ENCODE results near the gene CHID1.

The CHID1 gene

GRCh38 chr11:926341-926916 is 15.8 kb upstream of the CHID1 start:
- DNase-seq (ENCODE audit: extremely low read depth, low read depth) = no peak
- TF ChIP-seq, protein P1, sequence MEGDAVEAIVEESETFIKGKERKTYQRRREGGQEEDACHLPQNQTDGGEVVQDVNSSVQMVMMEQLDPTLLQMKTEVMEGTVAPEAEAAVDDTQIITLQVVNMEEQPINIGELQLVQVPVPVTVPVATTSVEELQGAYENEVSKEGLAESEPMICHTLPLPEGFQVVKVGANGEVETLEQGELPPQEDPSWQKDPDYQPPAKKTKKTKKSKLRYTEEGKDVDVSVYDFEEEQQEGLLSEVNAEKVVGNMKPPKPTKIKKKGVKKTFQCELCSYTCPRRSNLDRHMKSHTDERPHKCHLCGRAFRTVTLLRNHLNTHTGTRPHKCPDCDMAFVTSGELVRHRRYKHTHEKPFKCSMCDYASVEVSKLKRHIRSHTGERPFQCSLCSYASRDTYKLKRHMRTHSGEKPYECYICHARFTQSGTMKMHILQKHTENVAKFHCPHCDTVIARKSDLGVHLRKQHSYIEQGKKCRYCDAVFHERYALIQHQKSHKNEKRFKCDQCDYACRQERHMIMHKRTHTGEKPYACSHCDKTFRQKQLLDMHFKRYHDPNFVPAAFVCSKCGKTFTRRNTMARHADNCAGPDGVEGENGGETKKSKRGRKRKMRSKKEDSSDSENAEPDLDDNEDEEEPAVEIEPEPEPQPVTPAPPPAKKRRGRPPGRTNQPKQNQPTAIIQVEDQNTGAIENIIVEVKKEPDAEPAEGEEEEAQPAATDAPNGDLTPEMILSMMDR (IDR thresholded peaks at IDR 0.05; ENCODE audit: low read depth, low read length, missing control alignments) = no peak
- peak overlapping the region; percentile 81 for H3K4me3 ChIP-seq (replicated peaks; ENCODE audit: low read depth, low read length)

DNA sequence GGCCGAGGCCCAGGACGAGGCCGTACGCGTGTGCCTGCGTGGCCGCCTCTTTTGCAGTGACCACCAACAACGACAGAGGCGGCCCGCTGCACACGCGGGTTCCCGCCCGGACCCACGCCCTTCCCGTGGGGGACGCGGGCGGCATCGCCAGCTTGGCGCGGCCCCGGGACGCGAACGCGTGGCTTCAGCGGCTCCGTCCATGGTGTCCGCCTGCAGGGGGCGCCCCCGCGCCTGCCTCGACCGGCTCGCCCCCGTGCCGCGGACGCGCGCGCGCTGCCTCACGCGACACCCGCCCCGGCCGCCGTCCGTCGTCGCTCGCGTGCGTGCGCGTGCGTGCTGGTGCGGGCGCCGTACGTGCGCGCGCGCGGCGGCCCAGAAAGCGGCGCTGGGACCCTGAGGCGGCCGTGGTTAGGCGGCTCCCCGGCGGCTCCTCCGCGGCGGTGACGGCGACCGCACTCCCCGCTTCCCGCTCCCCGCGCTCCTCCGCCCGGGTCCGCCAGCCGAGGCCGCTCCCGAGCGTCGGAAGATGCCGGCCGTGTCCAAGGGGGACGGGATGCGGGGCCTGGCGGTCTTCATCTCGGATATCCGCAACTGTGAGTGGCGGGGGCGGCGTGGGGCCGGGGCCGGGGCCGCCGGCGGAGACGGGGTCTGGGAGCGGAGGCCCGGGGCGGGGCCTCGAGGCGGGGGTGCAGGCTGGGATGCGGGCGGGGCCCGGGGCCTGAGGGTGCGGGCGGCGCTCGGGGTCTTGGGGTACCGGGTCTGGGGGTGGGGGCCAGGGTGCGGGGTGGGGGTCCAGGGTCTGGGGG is 15.1 kb upstream of the CHID1 start, which contains the start of gene AP2A2:
Gene AP2A2 (plus strand): TSS at position 375 of the 806 bp plus-strand sequence. CDS start 152 bp downstream, at position 527.
- TF ChIP-seq, protein P1 (IDR thresholded peaks at IDR 0.05; ENCODE audit: low read depth, low read length, missing control alignments) = peak; percentile 38
- DNase-seq (ENCODE audit: extremely low read depth, low read depth) = no peak
- H3K4me3 ChIP-seq (replicated peaks; ENCODE audit: low read depth, low read length) = peak within 1 kb of the TSS; percentile 81

- H3K4me3 ChIP-seq (replicated peaks; ENCODE audit: low read depth, low read length) = peak overlapping the region; percentile 29; the same call in 1 of the 2 replicates
- DNase-seq (ENCODE audit: extremely low read depth, low read depth) = no peak
- TF ChIP-seq, protein P1 (IDR thresholded peaks at IDR 0.05; ENCODE audit: low read depth, low read length, missing control alignments) = no peak
Observed at GRCh38 chr11:925158-925495, 14.5 kb upstream of the CHID1 start.

DNA sequence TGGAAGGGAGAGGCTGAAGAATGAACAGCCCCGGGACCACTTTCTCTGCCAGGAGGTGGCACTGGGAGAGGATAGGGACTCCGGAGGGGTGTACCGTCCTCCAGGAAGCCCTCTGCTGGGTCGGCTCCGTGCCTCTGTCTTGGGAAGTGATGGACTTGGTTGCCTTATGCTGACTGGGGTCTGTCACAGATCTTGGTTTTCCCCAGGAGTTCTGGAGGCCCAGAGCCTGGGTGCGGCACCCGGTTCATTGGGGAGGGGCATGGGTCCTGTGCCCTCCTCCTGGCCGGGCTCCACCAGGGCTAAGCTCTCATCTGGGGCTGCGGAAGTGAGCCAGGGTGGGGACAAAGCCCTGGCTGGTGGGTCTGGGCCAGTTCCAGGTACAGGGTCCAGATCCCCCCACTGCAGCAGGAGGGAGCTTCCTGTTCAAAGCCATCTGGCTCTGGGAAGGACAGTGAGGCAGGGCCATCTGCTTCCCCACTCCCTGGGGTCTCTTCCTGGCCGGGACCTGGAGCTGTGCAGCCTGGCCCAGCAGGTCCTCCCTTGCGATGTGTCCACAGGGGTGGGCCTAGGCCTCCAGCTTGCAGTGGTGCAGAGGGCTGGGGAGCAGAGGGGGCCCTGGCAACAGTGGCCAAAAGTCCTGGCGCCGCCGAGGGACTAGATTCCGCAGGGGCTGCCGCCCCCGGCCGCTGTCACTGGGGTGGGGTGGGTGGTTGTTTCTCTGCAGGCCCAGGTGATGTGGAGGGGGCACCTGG is 14.0 kb upstream of the CHID1 start:
- TF ChIP-seq, protein P1 (IDR thresholded peaks at IDR 0.05; ENCODE audit: low read depth, low read length, missing control alignments) = no peak
- no peak overlapping the region for H3K4me3 ChIP-seq (replicated peaks; ENCODE audit: low read depth, low read length)
- DNase-seq (ENCODE audit: extremely low read depth, low read depth) = no peak

GRCh38 chr11:923691-924405 is 13.2 kb upstream of the CHID1 start:
- no peak overlapping the region for H3K4me3 ChIP-seq (replicated peaks; ENCODE audit: low read depth, low read length)
- DNase-seq (ENCODE audit: extremely low read depth, low read depth) = no peak
- TF ChIP-seq, protein P1 (IDR thresholded peaks at IDR 0.05; ENCODE audit: low read depth, low read length, missing control alignments) = no peak

DNA sequence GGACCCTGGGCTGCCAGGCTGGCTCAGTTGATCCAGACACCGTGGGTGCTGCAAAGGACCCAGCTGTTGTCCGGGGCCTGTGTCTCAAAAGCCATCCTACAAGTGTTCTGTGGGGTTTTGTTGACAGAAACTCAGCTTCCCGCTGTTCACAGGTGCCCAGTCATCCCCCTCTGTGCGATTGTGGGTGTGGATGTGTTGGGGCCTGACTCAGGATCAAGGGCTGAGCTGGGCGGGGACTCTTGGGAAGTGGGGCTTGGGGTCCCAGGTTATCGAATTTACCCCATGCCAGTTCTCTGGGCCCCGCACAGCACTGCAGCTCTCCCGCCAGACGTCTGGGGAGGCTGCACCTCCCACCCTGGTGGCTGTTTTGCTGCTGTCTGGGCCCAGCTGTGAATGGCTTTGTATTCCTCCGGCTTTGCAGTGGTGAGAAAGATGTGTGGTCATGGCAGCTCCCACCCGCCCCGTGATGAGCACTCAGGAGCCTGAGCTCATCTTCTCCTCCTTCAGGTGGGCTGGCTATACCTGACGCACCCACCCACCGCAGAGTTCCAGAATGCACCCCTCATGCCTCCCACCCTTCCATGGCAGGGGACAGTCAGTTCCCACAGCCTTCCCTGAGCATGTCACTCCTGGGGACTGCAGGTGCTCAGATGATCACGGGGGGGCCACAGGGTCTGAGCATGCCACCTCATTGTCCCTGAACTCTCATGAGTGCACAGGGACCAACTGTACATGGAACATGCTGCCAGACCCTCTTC is 11.5 kb upstream of the CHID1 start:
- TF ChIP-seq, protein P1 (IDR thresholded peaks at IDR 0.05; ENCODE audit: low read depth, low read length, missing control alignments) = no peak
- DNase-seq (ENCODE audit: extremely low read depth, low read depth) = no peak

More for the DNA sequence above, 11.5 kb upstream of the CHID1 start:
- no peak overlapping the region for H3K4me3 ChIP-seq (replicated peaks; ENCODE audit: low read depth, low read length)

Measured in HFF-Myc (cell line).